Measurements from ENCODE around the gene SIRT7. TPM values are rescaled to one million over a fixed set of nuclear protein-coding genes. Genes with fewer than 3 reads are reported as not detected.

The SIRT7 gene
- total RNA-seq, 1 donor from 2014 or later = 20.9 TPM

- Mint-ChIP-seq H3K27ac (ENCODE audit: unreplicated experiment) (peak overlapping the region; percentile 90), H3K36me3 (ENCODE audit: unreplicated experiment) (peaks cover 4% of the 10 kb centered on the region), H3K4me1 (ENCODE audit: unreplicated experiment) (peaks cover 40% of the 10 kb centered on the region), H3K27me3 (ENCODE audit: unreplicated experiment) (no peaks in the 10 kb centered on the region), H3K4me3 (ENCODE audit: unreplicated experiment) (peak overlapping the region; percentile 81), H3K9me3 (ENCODE audit: unreplicated experiment) (no peaks in the 10 kb centered on the region)
- peak; percentile 34 for TF ChIP-seq CTCF (IDR thresholded peaks at IDR 0.05)
- peak; percentile 98 for DNase-seq (ENCODE audit: extremely low spot score, unreplicated experiment)
These were observed 46.4 kb downstream of the SIRT7 start for GRCh38 chr17:81871387-81872230.

DNA sequence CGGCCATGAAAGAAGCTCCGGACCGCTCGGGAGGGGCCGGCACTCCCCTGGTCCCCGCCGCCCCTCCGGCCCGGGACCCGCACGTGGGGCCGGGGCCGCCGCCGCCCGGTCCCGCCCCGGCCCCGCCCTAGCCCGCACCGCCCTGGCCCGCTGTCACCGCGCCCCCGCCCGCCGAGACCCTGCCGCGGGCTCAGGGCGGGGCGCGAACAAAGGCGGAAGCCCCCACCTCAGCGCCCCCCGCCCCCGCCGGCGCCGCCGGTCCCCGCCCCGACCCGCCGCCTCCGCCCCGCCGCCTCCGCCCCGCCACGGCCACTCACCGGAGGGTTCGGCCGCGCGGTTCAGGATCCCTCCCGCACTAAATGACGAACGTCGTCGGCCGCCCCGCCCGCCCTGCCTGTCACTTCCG lies 47.0 kb downstream of the SIRT7 start, which contains the start of gene ARHGDIA:
Gene ARHGDIA (minus strand): TSS at position 357 of the 406 bp plus-strand sequence. CDS start 1,407 bp downstream, outside the sequence.
- no peak for TF ChIP-seq CTCF (IDR thresholded peaks at IDR 0.05)
- peak within 1 kb of the TSS; percentile 90 for H3K27ac Mint-ChIP-seq (ENCODE audit: unreplicated experiment)
- peaks cover 4% of the 10 kb centered on the region for H3K36me3 Mint-ChIP-seq (ENCODE audit: unreplicated experiment)
- DNase-seq (ENCODE audit: extremely low spot score, unreplicated experiment) = no peak
- peaks cover 40% of the 10 kb centered on the region for H3K4me1 Mint-ChIP-seq (ENCODE audit: unreplicated experiment)
- peak within 1 kb of the TSS; percentile 81 for H3K4me3 Mint-ChIP-seq (ENCODE audit: unreplicated experiment)
- H3K9me3 Mint-ChIP-seq (ENCODE audit: unreplicated experiment) = no peaks in the 10 kb centered on the region
- no peaks in the 10 kb centered on the region for H3K27me3 Mint-ChIP-seq (ENCODE audit: unreplicated experiment)

- no peak for TF ChIP-seq CTCF (IDR thresholded peaks at IDR 0.05)
- Mint-ChIP-seq H3K4me1 (ENCODE audit: unreplicated experiment) (peaks cover 41% of the 10 kb centered on the region), H3K27ac (ENCODE audit: unreplicated experiment) (peak overlapping the region; percentile 85), H3K9me3 (ENCODE audit: unreplicated experiment) (no peaks in the 10 kb centered on the region), H3K4me3 (ENCODE audit: unreplicated experiment) (peak overlapping the region; percentile 78), H3K27me3 (ENCODE audit: unreplicated experiment) (no peaks in the 10 kb centered on the region), H3K36me3 (ENCODE audit: unreplicated experiment) (peaks cover 4% of the 10 kb centered on the region)
- DNase-seq (ENCODE audit: extremely low spot score, unreplicated experiment) = no peak
These were observed 47.6 kb downstream of the SIRT7 start for GRCh38 chr17:81870131-81870980.

GRCh38 chr17:81869221-81870130 lies 48.5 kb downstream of the SIRT7 start:
- TF ChIP-seq CTCF (IDR thresholded peaks at IDR 0.05) = peak; percentile 91
- peaks cover 41% of the 10 kb centered on the region for H3K4me1 Mint-ChIP-seq (ENCODE audit: unreplicated experiment)
- H3K27ac Mint-ChIP-seq (ENCODE audit: unreplicated experiment) = peak overlapping the region; percentile 85
- H3K4me3 Mint-ChIP-seq (ENCODE audit: unreplicated experiment) = peak overlapping the region; percentile 78
- H3K36me3 Mint-ChIP-seq (ENCODE audit: unreplicated experiment) = peaks cover 4% of the 10 kb centered on the region
- no peaks in the 10 kb centered on the region for H3K9me3 Mint-ChIP-seq (ENCODE audit: unreplicated experiment)
- DNase-seq (ENCODE audit: extremely low spot score, unreplicated experiment) = peak; percentile 90
- no peaks in the 10 kb centered on the region for H3K27me3 Mint-ChIP-seq (ENCODE audit: unreplicated experiment)
